GM23338 (cell line): ENCODE results near the gene SLC9A8. TPM values are rescaled to one million over a fixed set of nuclear protein-coding genes. Genes with fewer than 3 reads are reported as not detected.

Source experiments
- ATAC-seq: fragments of 200-7000 bp; cut with Tn5 transposase; 3 replicates; pipeline ENCODE4 v1.9.1; 2020
- DNase-seq: peaks from one replicate; pipeline ENCODE4 v3.0.0-alpha.2; 2015; ENCODE audit warnings: low spot score
- H2AFZ ChIP-seq: fragments of 200-600 bp; sonication (generic); 2 replicates; pipeline ENCODE4 v1.8.0; 2016; ENCODE audit warnings: antibody characterized with exemption, mild to moderate bottlenecking, moderate library complexity
- H3F3A ChIP-seq: fragments of 200-600 bp; sonication (generic); replicated peaks from 2 replicates; pipeline ENCODE4 v1.8.0; 2017; ENCODE audit warnings: antibody characterized with exemption, mixed run types, low read depth
- H3K27ac ChIP-seq: fragments of 200-600 bp; sonication (generic); 2 replicates; pipeline ENCODE4 v1.6.1; 2016; ENCODE audit warnings: low read depth
- H3K27me3 ChIP-seq: fragments of 200-600 bp; sonication (generic); 2 replicates; pipeline ENCODE4 v1.8.0; 2016; ENCODE audit warnings: mild to moderate bottlenecking, mixed run types, moderate library complexity; ENCODE audit not compliant: insufficient read depth
- H3K36me3 ChIP-seq: fragments of 200-600 bp; sonication (generic); 2 replicates; pipeline ENCODE4 v1.8.0; 2016; ENCODE audit warnings: mild to moderate bottlenecking; ENCODE audit not compliant: insufficient read depth
- H3K4me1 ChIP-seq: fragments of 200-600 bp; sonication (generic); 2 replicates; pipeline ENCODE4 v1.8.0; 2016; ENCODE audit warnings: mild to moderate bottlenecking, moderate library complexity; ENCODE audit not compliant: insufficient read depth
- H3K4me2 ChIP-seq: fragments of 200-600 bp; sonication (generic); 2 replicates; pipeline ENCODE4 v1.7.1; 2017; ENCODE audit warnings: mixed run types
- H3K4me3 ChIP-seq: fragments of 200-600 bp; sonication (generic); 2 replicates; pipeline ENCODE4 v1.6.1; 2016; ENCODE audit warnings: mixed run types
- H3K79me2 ChIP-seq: fragments of 200-600 bp; sonication (generic); replicated peaks from 2 replicates; pipeline ENCODE4 v1.8.0; 2017; ENCODE audit warnings: mild to moderate bottlenecking; ENCODE audit not compliant: insufficient read depth
- H3K9me2 ChIP-seq: fragments of 200-600 bp; sonication (generic); 2 replicates; pipeline ENCODE4 v1.8.0; 2017; ENCODE audit not compliant: insufficient read depth
- H4K20me1 ChIP-seq: fragments of 200-600 bp; sonication (generic); replicated peaks from 2 replicates; pipeline ENCODE4 v1.8.0; 2017; ENCODE audit warnings: mild to moderate bottlenecking; ENCODE audit not compliant: insufficient read depth
- H3K27ac Mint-ChIP-seq: 2 replicates; pipeline ENCODE4 v1.8.0; 2020; ENCODE audit warnings: inconsistent platforms, mild to moderate bottlenecking, moderate library complexity, mixed read lengths
- H3K27me3 Mint-ChIP-seq: 3 replicates; pipeline ENCODE4 v1.8.0; 2022; ENCODE audit warnings: low read depth, mild to moderate bottlenecking, moderate library complexity, mixed read lengths, inconsistent platforms; ENCODE audit not compliant: insufficient read depth, poor library complexity
- H3K36me3 Mint-ChIP-seq: 3 replicates; pipeline ENCODE4 v1.8.0; 2021; ENCODE audit warnings: low read depth, mild to moderate bottlenecking, inconsistent platforms, moderate library complexity, mixed read lengths
- H3K4me1 Mint-ChIP-seq: 3 replicates; pipeline ENCODE4 v1.8.0; 2020; ENCODE audit warnings: mild to moderate bottlenecking, inconsistent platforms, mixed read lengths
- H3K4me3 Mint-ChIP-seq: 3 replicates; pipeline ENCODE4 v1.8.0; 2021; ENCODE audit warnings: moderate library complexity, mild to moderate bottlenecking, inconsistent platforms, mixed read lengths
- H3K9me3 Mint-ChIP-seq: 3 replicates; pipeline ENCODE4 v1.8.0; 2020; ENCODE audit warnings: moderate library complexity, mild to moderate bottlenecking, inconsistent platforms, mixed read lengths
- CREB1 ChIP-seq: fragments of 250-450 bp; sonication (Bioruptor Pico); IDR thresholded peaks from 2 replicates; pipeline ENCODE4 v1.5.0; 2020; ENCODE audit warnings: low read depth, mild to moderate bottlenecking, moderate library complexity
- CTCF ChIP-seq, 2 experiments: fragments of 200-600 bp in 1 of 2; sonication (generic) in 1 of 2; conservative IDR thresholded peaks; 2 replicates each; pipeline versions ENCODE4 v1.5.1 to v1.6.1; 2016 to 2017; ENCODE audit warnings: antibody characterized with exemption in 2 of 2, low read depth in 2 of 2, mild to moderate bottlenecking in 2 of 2, moderate library complexity in 1 of 2
- ETS1 ChIP-seq: IDR thresholded peaks from 2 replicates; pipeline ENCODE4 v1.6.1; 2016; ENCODE audit warnings: antibody characterized with exemption
- EZH2 ChIP-seq: fragments of 200-600 bp; sonication (generic); IDR thresholded peaks from one replicate; pipeline ENCODE4 v1.8.0; 2017; ENCODE audit warnings: antibody characterized with exemption, mild to moderate bottlenecking, low read depth; ENCODE audit not compliant: unreplicated experiment
- EZH2phosphoT487 ChIP-seq: fragments of 200-600 bp; sonication (generic); IDR thresholded peaks from one replicate; pipeline ENCODE4 v1.8.1; 2018; ENCODE audit warnings: antibody characterized with exemption; ENCODE audit not compliant: unreplicated experiment
- JUNB ChIP-seq: IDR thresholded peaks from one replicate; pipeline ENCODE4 v1.6.1; 2016; ENCODE audit warnings: antibody characterized with exemption; ENCODE audit not compliant: unreplicated experiment
- NANOG ChIP-seq: IDR thresholded peaks from 2 replicates; pipeline ENCODE4 v1.6.1; 2016; ENCODE audit warnings: antibody characterized with exemption, borderline replicate concordance
- POLR2AphosphoS5 ChIP-seq: IDR thresholded peaks from 2 replicates; pipeline ENCODE4 v1.6.1; 2016; ENCODE audit warnings: antibody characterized with exemption, low read depth
- REST ChIP-seq: IDR thresholded peaks from one replicate; pipeline ENCODE4 v1.6.1; 2018; ENCODE audit warnings: antibody characterized with exemption; ENCODE audit not compliant: unreplicated experiment
- STAT1 ChIP-seq: IDR thresholded peaks from one replicate; pipeline ENCODE4 v1.6.1; 2016; ENCODE audit warnings: antibody characterized with exemption; ENCODE audit not compliant: unreplicated experiment
- ZNF114 ChIP-seq: fragments of 250-450 bp; sonication (Bioruptor Pico); IDR thresholded peaks from 2 replicates; pipeline ENCODE4 v1.5.0; 2020; ENCODE audit warnings: mild to moderate bottlenecking, moderate library complexity
- ZNF331 ChIP-seq: fragments of 250-450 bp; sonication (Bioruptor Pico); IDR thresholded peaks from 2 replicates; pipeline ENCODE4 v1.5.0; 2020; ENCODE audit warnings: low read depth, mild to moderate bottlenecking, moderate library complexity
- ZNF462 ChIP-seq: fragments of 250-450 bp; sonication (Bioruptor Pico); IDR thresholded peaks from 2 replicates; pipeline ENCODE4 v1.5.0; 2020; ENCODE audit warnings: mild to moderate bottlenecking, moderate library complexity
- polyA plus RNA-seq: library from polyadenylated mRNA; unstranded; fragments of >200 nt; fragmentation: Nextera tagmentation; extraction: Ambion mirVana; gene quantifications from 2 replicates; pipeline ENCODE4 v1.2.1, GENCODE V29; 2016
- total RNA-seq: library from RNA; depleted of rRNA; stranded (reverse); fragments of >200 nt; shearing (Covaris generic); gene quantifications from 2 replicates; pipeline ENCODE4 v1.2.3, GENCODE V29; 2014

Gene SLC9A8
- total and polyA plus RNA-seq, 2 experiments from 2014 or later, result 2.6 to 6.4 TPM

- Mint-ChIP-seq H3K4me1 (peaks cover 2% of the 10 kb centered on the region; the same call in 2 of the 3 replicates), H3K27me3 (peaks cover 5% of the 10 kb centered on the region), H3K27ac (no peak overlapping the region), H3K4me3 (no peak overlapping the region), H3K36me3 (peaks cover 3% of the 10 kb centered on the region; the same call in 2 of the 3 replicates), H3K9me3 (no peaks in the 10 kb centered on the region)
- Histone ChIP-seq H3K4me3 (no peak overlapping the region), H3K36me3 (no peaks in the 10 kb centered on the region), H3K79me2 (no peaks in the 10 kb centered on the region), H4K20me1 (no peaks in the 10 kb centered on the region), H3K4me1 (no peaks in the 10 kb centered on the region), H3F3A (no peaks in the 10 kb centered on the region), H3K9me2 (no peaks in the 10 kb centered on the region), H3K4me2 (no peak overlapping the region), H3K27me3 (no peaks in the 10 kb centered on the region), H3K27ac (no peak overlapping the region), H2AFZ (no peak overlapping the region)
- TF ChIP-seq ZNF462 (CRISPR knock-in tag), result no peak
- no peak for TF ChIP-seq ETS1
- no peak for TF ChIP-seq ZNF114 (CRISPR knock-in tag)
- no peak for TF ChIP-seq EZH2
- TF ChIP-seq NANOG, result no peak
- TF ChIP-seq ZNF331 (CRISPR knock-in tag), result no peak
- no peak for TF ChIP-seq JUNB
- TF ChIP-seq POLR2AphosphoS5, result no peak
- TF ChIP-seq REST, result no peak
- no peak for TF ChIP-seq EZH2phosphoT487
- no peak for TF ChIP-seq STAT1
- no peak for TF ChIP-seq CTCF (conservative IDR thresholded peaks at IDR 0.05; ENCODE audit: low read depth in 2 of 2)
- no peak for TF ChIP-seq CREB1 (CRISPR knock-in tag)
- DNase-seq (no peak), ATAC-seq (no peak)
Observed at GRCh38 chr20:49880724-49881445, 68.3 kb downstream of the SLC9A8 start.
